Karpas-422 (cell line): Measurements from ENCODE around the gene GPR158. TPM values are rescaled to one million over a fixed set of nuclear protein-coding genes. Genes with fewer than 3 reads are reported as not detected.

Experiments
- DNase-seq: peaks from one replicate; pipeline ENCODE4 v3.0.0-alpha.2; 2015
- H2AFZ ChIP-seq: fragments of 200-600 bp; sonication (generic); 2 replicates; pipeline ENCODE4 v1.6.1; 2014; ENCODE audit warnings: antibody characterized with exemption, low read length, mixed read lengths
- H3K27ac ChIP-seq: fragments of 200-600 bp; sonication (generic); 2 replicates; pipeline ENCODE4 v1.5.1; 2014; ENCODE audit warnings: mild to moderate bottlenecking, low read length, moderate library complexity
- H3K27me3 ChIP-seq: fragments of 200-600 bp; sonication (generic); 2 replicates; pipeline ENCODE4 v1.6.1; 2014; ENCODE audit warnings: low read length, mixed read lengths
- H3K36me3 ChIP-seq: fragments of 200-600 bp; sonication (generic); 2 replicates; pipeline ENCODE4 v1.6.1; 2014; ENCODE audit warnings: low read length, mixed read lengths; ENCODE audit not compliant: insufficient read depth
- H3K4me1 ChIP-seq: fragments of 200-600 bp; sonication (generic); 2 replicates; pipeline ENCODE4 v1.6.1; 2014; ENCODE audit warnings: mild to moderate bottlenecking, low read length, mixed read lengths
- H3K4me2 ChIP-seq: fragments of 200-600 bp; sonication (generic); 2 replicates; pipeline ENCODE4 v1.6.1; 2014; ENCODE audit warnings: low read length, low read depth, mild to moderate bottlenecking; ENCODE audit not compliant: poor library complexity, severe bottlenecking
- H3K4me3 ChIP-seq: fragments of 200-600 bp; sonication (generic); 2 replicates; pipeline ENCODE4 v1.5.1; 2014; ENCODE audit warnings: mild to moderate bottlenecking, antibody characterized with exemption, low read length, mixed read lengths
- H3K79me2 ChIP-seq: fragments of 200-600 bp; sonication (generic); 2 replicates; pipeline ENCODE4 v1.6.1; 2014; ENCODE audit warnings: mild to moderate bottlenecking, low read length, mixed read lengths
- H3K9ac ChIP-seq: fragments of 200-600 bp; sonication (generic); 2 replicates; pipeline ENCODE4 v1.6.0; 2014; ENCODE audit warnings: low read length
- H3K9me2 ChIP-seq: fragments of 200-600 bp; sonication (generic), shearing (Covaris generic); replicated peaks from 2 replicates; pipeline ENCODE4 v1.6.0; 2014; ENCODE audit warnings: mild to moderate bottlenecking, low read length, moderate library complexity; ENCODE audit not compliant: insufficient read depth
- H3K9me3 ChIP-seq: fragments of 300-700, 200-600 bp; sonication (generic); 2 replicates; pipeline ENCODE4 v1.6.1; 2014; ENCODE audit warnings: low read length, mixed read lengths
- H4K20me1 ChIP-seq: fragments of 200-600 bp; sonication (generic); 2 replicates; pipeline ENCODE4 v1.6.1; 2014; ENCODE audit warnings: mild to moderate bottlenecking, antibody characterized with exemption, low read length, low read depth; ENCODE audit not compliant: insufficient read depth
- total RNA-seq: library from RNA; depleted of rRNA; stranded (reverse); fragments of >200 nt; shearing (Covaris generic); gene quantifications from 2 replicates; pipeline ENCODE4 v1.2.3, GENCODE V29; 2014; ENCODE audit warnings: low replicate concordance

Gene GPR158
- total RNA-seq, 1 experiment from 2014 or later = not detected

DNA sequence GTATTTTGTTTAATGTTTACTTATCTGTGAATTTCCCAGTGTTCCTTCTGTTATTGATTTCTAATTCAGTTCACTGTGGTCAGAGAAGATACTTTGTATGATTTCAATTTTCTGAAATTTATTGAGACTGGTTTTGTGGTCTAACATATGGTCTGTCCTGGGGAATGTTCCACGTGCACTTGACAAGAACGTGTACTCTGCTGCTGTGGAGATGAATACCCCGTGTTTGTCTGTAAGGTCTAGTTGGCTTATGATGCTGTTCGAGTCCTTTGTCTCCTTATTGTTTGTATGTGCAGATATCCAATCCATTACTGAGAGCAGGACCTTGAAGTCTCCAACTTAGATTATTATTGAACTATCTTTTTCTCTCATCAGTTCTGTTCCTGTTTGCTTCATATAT lies 387.7 kb downstream of the GPR158 start:
- Histone ChIP-seq H3K36me3 (no peaks in the 10 kb centered on the region), H3K4me2 (no peak overlapping the region), H3K9me2 (peaks cover 3% of the 10 kb centered on the region), H3K79me2 (no peaks in the 10 kb centered on the region), H3K9ac (no peak overlapping the region), H4K20me1 (no peaks in the 10 kb centered on the region), H3K4me1 (no peaks in the 10 kb centered on the region), H2AFZ (no peak overlapping the region), H3K4me3 (no peak overlapping the region), H3K27ac (no peak overlapping the region), H3K27me3 (no peaks in the 10 kb centered on the region), H3K9me3 (no peaks in the 10 kb centered on the region)
- DNase-seq = no peak

DNA sequence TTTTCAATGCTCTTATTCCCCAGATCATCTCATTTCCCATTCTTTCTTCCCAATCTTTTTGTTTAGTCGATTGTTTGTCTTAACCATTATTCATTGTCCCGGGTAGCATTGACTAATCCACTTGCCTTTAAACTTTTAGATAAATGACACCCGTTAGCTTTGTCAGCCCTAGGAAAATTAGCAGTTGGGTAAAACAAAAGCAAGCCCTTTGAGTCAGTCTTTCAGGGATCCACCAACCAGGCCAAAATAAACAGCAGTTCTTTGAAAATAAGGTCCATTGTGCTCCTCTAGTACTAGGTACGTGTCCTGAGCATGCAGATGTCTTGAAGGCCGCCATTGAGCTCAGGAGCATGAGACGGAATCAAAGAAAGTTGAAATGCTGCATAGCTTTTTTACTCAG lies 389.6 kb downstream of the GPR158 start:
- no peaks in the 10 kb centered on the region for H3K9me3 ChIP-seq
- H3K9me2 ChIP-seq = peaks cover 3% of the 10 kb centered on the region
- H3K27me3 ChIP-seq = no peaks in the 10 kb centered on the region
- no peak overlapping the region for H2AFZ ChIP-seq
- no peaks in the 10 kb centered on the region for H4K20me1 ChIP-seq
- no peaks in the 10 kb centered on the region for H3K36me3 ChIP-seq
- H3K9ac ChIP-seq = no peak overlapping the region
- no peak overlapping the region for H3K27ac ChIP-seq
- no peak overlapping the region for H3K4me3 ChIP-seq
- no peaks in the 10 kb centered on the region for H3K4me1 ChIP-seq
- no peak overlapping the region for H3K4me2 ChIP-seq
- DNase-seq = no peak
- H3K79me2 ChIP-seq = no peaks in the 10 kb centered on the region

DNA sequence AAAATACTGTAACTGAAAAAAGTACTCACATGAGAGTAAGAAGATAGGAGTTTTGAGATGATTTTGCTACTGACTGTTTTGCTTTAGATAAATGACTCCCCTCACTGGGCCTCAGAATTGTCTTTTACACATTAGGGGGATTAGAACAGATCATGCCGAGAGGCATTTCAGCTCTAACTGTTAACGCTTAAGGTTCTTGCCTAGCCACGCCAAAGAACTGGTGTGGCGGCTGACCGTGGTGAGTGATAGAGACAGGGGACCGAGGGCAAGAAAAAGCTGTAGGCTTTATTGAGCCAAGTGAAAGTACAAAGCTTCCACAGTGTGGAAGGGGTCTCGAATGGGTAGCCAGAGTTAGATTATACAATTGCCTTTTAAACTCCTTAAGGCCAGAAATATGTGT lies 390.8 kb downstream of the GPR158 start:
- no peak for DNase-seq
- Histone ChIP-seq H3K79me2 (no peaks in the 10 kb centered on the region), H4K20me1 (no peaks in the 10 kb centered on the region), H3K27ac (no peak overlapping the region), H3K4me2 (no peak overlapping the region), H3K4me3 (no peak overlapping the region), H3K36me3 (no peaks in the 10 kb centered on the region), H3K4me1 (no peaks in the 10 kb centered on the region), H2AFZ (no peak overlapping the region), H3K9me3 (no peaks in the 10 kb centered on the region), H3K9ac (no peak overlapping the region), H3K9me2 (peaks cover 3% of the 10 kb centered on the region), H3K27me3 (no peaks in the 10 kb centered on the region)

DNA sequence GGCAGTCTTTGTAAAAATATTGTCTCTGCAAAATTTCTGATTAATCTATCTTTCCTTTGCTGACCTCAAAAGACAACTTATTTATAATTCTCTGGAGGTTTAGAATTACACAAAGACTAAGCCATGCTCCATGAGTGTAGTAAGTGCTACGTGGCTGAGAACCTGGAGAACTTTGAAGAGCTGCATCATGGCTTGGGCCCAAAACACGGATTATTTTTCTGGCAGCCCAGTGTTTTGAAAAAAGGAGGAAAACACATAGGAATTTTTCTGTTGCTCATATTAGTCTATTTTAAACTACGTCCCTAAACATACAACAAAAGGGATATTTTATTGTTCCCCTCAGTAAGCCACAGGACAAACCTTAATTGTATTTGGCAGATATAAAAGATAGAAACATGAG lies 398.5 kb downstream of the GPR158 start:
- no peaks in the 10 kb centered on the region for H3K27me3 ChIP-seq

DNA sequence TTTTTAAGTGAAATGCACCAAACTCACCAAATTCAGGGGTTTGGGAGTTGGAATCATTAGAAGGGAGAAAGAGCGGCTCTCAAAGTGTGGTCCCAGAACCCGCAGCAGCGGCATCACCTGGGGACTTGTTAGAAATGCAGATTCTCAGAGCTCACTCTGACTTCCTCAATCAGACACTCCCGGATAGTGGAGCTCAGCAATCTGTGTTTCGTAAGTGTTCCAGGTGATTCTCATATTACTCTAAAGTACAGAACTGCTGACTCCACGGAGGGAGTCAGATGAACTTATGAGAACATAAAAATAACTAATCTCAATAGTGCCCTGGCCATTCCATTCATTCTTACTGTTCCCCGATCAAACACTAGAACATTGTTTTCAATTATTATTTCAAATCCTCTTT lies 400.5 kb downstream of the GPR158 start:
- Histone ChIP-seq H3K4me1 (no peaks in the 10 kb centered on the region), H3K9me2 (no peaks in the 10 kb centered on the region; the same call in 1 of the 2 replicates), H2AFZ (no peak overlapping the region), H3K36me3 (no peaks in the 10 kb centered on the region), H3K9me3 (peaks cover 3% of the 10 kb centered on the region; the same call in 1 of the 2 replicates), H3K79me2 (no peaks in the 10 kb centered on the region), H3K9ac (no peak overlapping the region), H3K27ac (no peak overlapping the region), H3K27me3 (no peaks in the 10 kb centered on the region), H3K4me2 (no peak overlapping the region), H3K4me3 (no peak overlapping the region), H4K20me1 (no peaks in the 10 kb centered on the region)
- DNase-seq = no peak

More for the DNA sequence above, 398.5 kb downstream of the GPR158 start:
- Histone ChIP-seq H4K20me1 (no peaks in the 10 kb centered on the region), H3K27ac (no peak overlapping the region), H3K4me3 (no peak overlapping the region), H3K79me2 (no peaks in the 10 kb centered on the region), H3K36me3 (no peaks in the 10 kb centered on the region), H3K4me2 (no peak overlapping the region), H3K9me2 (no peaks in the 10 kb centered on the region; the same call in 1 of the 2 replicates), H2AFZ (no peak overlapping the region), H3K4me1 (no peaks in the 10 kb centered on the region), H3K9me3 (peaks cover 3% of the 10 kb centered on the region; the same call in 1 of the 2 replicates), H3K9ac (no peak overlapping the region)
- DNase-seq = no peak

DNA sequence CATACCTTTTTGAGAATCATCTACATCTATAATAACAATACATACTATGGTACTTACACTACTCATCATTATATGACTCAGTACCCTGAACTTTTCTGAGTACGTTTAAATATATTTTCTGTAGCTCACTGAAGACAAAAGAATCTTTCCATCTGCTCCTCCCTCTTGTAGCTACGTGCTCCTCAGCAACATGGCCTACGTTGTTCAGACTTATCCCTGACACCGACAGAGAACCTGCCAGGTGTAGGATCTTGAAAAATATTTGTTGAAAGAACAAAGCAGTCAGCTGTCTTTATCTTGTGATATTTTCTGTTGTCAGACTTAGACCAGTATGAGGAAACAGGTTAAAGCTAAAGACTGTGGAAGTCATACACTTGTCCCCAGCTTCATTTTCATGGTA lies 403.3 kb downstream of the GPR158 start:
- no peaks in the 10 kb centered on the region for H3K27me3 ChIP-seq
- H3K27ac ChIP-seq = no peak overlapping the region
- no peaks in the 10 kb centered on the region; the same call in 1 of the 2 replicates for H3K9me2 ChIP-seq
- H3K36me3 ChIP-seq = no peaks in the 10 kb centered on the region
- H4K20me1 ChIP-seq = no peaks in the 10 kb centered on the region
- H3K4me1 ChIP-seq = no peaks in the 10 kb centered on the region
- H3K4me3 ChIP-seq = no peak overlapping the region
- H3K9ac ChIP-seq = no peak overlapping the region
- H3K9me3 ChIP-seq = no peaks in the 10 kb centered on the region; the same call in 1 of the 2 replicates
- no peak overlapping the region for H3K4me2 ChIP-seq
- no peak for DNase-seq
- H2AFZ ChIP-seq = no peak overlapping the region
- no peaks in the 10 kb centered on the region for H3K79me2 ChIP-seq

DNA sequence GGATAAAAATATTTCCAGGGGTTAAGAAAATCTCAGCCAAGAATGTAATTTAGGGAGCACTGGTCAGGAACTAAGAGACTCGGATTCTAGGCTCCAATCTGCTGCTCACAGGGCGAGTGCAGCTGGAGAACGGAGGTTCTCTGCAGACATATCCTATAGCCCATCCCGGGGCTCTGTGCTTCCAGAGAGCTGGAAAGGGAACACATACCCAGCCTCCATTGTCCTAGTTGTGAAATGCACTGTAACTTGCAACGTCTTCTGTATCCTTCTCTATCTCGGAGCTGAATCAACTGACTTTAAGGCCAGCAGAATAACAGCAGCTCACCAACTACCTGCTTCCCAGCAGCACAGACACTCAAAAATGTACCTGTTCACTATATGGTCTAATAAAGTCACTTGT lies 408.2 kb downstream of the GPR158 start:
- Histone ChIP-seq H3K9ac (no peak overlapping the region), H3K9me3 (no peaks in the 10 kb centered on the region; the same call in 1 of the 2 replicates), H3K79me2 (no peaks in the 10 kb centered on the region), H2AFZ (no peak overlapping the region), H3K27ac (no peak overlapping the region), H3K4me3 (no peak overlapping the region), H3K27me3 (no peaks in the 10 kb centered on the region), H4K20me1 (no peaks in the 10 kb centered on the region), H3K9me2 (no peaks in the 10 kb centered on the region), H3K4me1 (no peaks in the 10 kb centered on the region), H3K36me3 (no peaks in the 10 kb centered on the region), H3K4me2 (no peak overlapping the region)
- no peak for DNase-seq

DNA sequence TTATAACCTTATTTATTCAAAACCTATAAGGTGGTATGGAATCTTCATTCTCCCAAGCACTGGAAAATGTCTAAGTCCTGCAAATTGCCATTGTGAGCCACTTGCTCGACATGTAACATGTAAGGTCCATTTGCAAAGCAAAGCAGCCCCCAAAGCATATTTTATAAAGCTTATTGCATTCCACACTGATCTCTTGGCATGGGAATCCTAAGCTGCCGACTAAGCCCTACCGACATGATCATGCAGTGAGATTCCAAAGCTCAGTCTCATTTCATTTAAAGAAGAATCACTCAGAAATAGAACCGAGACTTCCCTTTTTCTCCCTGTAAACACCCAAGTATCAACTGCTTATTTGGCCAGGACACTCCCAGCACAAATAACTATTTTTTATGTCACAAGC lies 425.9 kb downstream of the GPR158 start:
- no peak for DNase-seq
- H3K9me3 ChIP-seq = no peaks in the 10 kb centered on the region
- no peaks in the 10 kb centered on the region for H4K20me1 ChIP-seq
- H3K4me3 ChIP-seq = no peak overlapping the region
- H3K4me1 ChIP-seq = no peaks in the 10 kb centered on the region
- no peak overlapping the region for H2AFZ ChIP-seq
- H3K36me3 ChIP-seq = no peaks in the 10 kb centered on the region
- no peaks in the 10 kb centered on the region for H3K79me2 ChIP-seq
- H3K9me2 ChIP-seq = no peaks in the 10 kb centered on the region
- H3K9ac ChIP-seq = no peak overlapping the region
- H3K27me3 ChIP-seq = no peaks in the 10 kb centered on the region
- H3K27ac ChIP-seq = no peak overlapping the region
- no peak overlapping the region for H3K4me2 ChIP-seq

DNA sequence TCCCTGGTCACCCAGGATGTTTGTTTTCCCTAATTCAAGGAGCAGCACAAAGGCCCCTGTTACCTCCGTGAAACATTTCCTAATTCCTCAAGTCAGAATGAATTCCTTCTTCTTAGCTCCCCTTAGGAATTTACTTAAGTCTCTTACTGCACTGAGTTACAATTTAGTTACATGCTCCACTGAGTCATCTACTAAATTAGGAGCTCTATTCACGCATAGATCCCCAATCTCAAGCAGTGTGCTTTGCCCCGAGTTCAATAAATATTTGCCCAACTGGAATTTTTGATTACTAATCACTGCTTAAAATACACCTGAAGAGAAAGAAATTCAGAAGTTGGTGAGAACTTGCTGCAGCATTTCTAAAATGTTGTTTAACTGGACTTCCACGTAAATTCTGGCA lies 429.8 kb downstream of the GPR158 start:
- no peaks in the 10 kb centered on the region for H3K27me3 ChIP-seq
- H3K9me2 ChIP-seq = no peaks in the 10 kb centered on the region
- H3K4me3 ChIP-seq = no peak overlapping the region
- H3K4me1 ChIP-seq = no peaks in the 10 kb centered on the region
- DNase-seq = no peak
- no peak overlapping the region for H3K27ac ChIP-seq
- H4K20me1 ChIP-seq = no peaks in the 10 kb centered on the region
- no peaks in the 10 kb centered on the region for H3K36me3 ChIP-seq
- no peaks in the 10 kb centered on the region for H3K9me3 ChIP-seq
- H3K79me2 ChIP-seq = no peaks in the 10 kb centered on the region
- no peak overlapping the region for H3K4me2 ChIP-seq
- no peak overlapping the region for H2AFZ ChIP-seq
- no peak overlapping the region for H3K9ac ChIP-seq
